ENCODE results near the gene CHST8. TPM values are rescaled to one million over a fixed set of nuclear protein-coding genes. Genes with fewer than 3 reads are reported as not detected.
A peak's percentile ranks its signal among the peaks of the same experiment; 100 is the strongest.
"Not testable (repeated sequence)": the region's sequence is repeated elsewhere in the genome, so short reads cannot be mapped to it uniquely, and the experiment has no call there.

The CHST8 gene, protein sequence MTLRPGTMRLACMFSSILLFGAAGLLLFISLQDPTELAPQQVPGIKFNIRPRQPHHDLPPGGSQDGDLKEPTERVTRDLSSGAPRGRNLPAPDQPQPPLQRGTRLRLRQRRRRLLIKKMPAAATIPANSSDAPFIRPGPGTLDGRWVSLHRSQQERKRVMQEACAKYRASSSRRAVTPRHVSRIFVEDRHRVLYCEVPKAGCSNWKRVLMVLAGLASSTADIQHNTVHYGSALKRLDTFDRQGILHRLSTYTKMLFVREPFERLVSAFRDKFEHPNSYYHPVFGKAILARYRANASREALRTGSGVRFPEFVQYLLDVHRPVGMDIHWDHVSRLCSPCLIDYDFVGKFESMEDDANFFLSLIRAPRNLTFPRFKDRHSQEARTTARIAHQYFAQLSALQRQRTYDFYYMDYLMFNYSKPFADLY
- not detected in 2 replicates for total RNA-seq (2014; rRNA removed; shearing (Covaris generic))

GRCh38 chr19:33621811-33622504 lies at the start of gene CHST8:
Gene CHST8, plus strand, starts transcription at chr19:33621953. Its CDS starts 67,309 bp downstream, at chr19:33689262.
- no peak for DNase-seq (ENCODE audit: low spot score)

- DNase-seq (ENCODE audit: low spot score): no peak
These were observed 48.8 kb upstream of the CHST8 start for GRCh38 chr19:33572929-33573328.

DNA sequence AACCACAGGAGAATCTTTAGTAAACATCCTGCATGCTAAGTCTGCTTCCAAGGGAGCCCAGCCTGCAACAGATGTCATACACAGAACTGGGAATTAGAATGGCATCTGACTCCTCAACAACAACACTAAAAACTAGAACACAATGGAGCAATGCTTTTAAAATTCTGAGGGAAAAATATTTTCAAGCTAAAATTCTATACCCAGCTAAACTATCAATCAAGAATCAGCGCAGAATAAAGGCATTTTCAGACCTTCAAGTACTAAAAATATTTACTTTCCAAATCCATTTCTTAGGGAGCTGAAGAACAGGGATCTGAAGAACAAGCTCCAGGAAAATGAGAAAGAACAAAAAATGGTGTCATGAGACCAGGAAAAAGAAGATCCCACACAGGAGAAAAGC lies 46.9 kb upstream of the CHST8 start:
- DNase-seq (ENCODE audit: low spot score): no peak

DNA sequence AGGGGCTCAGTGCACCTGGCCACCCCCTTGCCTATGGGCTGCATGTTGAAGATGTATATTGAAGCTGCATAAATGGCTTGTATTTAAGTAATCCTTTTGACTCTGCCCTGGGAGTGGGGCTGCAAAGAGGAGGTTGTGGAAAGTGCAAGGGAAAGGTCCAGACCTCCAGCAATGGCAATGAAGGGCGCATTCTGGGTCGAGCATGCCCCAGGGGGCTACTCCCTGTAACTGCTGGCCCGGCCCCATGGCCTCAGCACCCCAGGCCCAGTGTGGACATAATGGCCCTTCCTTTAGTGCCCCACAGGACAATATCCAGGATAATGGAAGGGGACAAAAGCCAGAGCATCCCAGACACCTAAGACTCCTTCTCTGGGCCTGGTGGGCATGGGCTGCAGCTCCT lies 43.1 kb upstream of the CHST8 start:
- no peak for DNase-seq (ENCODE audit: low spot score)

DNA sequence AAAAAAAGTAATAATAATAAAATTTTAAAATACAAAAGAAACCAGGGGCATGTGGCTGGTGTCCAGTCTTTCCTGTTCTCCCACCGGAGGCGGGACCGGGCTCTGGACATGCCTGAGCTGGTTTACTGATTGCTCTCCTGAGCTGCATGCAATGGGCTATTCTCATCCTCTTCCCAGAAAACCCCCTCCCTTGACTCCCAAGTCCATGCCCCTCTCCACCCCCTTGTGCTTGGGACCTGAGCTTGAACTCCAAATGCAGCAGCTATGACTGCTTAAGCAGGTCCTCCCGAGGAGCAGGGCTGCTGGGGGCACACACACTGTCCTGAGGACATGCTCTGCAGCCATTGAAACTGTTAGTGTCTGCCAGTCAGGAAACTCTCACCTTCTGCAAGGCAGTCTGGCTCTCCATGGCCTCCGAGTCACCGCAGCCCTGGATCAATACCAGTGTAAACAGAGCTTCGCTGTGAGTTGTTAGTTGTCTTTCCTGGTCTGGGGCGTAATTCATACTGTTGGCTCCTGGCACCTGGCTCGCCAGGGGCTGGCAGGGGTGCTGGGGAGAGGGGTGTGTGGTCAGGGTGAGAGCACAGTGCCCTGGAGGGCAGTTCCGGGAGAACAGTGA lies 41.6 kb upstream of the CHST8 start:
- peak; percentile 10 for DNase-seq (ENCODE audit: low spot score)

- DNase-seq (ENCODE audit: low spot score): no peak
These were observed 41.1 kb upstream of the CHST8 start for GRCh38 chr19:33580645-33581037.

DNA sequence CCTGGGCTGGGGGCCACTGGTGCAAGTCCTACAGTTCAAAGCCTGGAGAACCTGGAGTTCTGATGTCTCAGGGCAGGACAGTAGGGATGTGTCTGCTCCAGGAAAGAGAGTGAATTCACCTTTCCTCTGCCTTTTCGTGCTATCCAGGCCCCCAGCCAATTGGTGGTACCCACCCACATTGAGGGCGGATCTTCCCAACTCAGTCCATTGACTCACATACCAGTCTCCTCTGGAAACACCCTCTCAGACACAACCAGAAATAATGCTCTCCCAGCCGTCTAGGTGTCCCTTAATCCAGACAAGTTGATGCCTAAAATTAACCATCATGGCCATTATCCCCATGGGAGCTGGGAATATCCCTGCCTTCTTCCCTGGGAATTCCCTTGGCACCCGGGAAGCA lies 38.8 kb upstream of the CHST8 start:
- DNase-seq (ENCODE audit: low spot score): no peak

- no peak for DNase-seq (ENCODE audit: low spot score)
These were observed 34.6 kb upstream of the CHST8 start for GRCh38 chr19:33587150-33587549.

GRCh38 chr19:33590224-33590623 lies 31.5 kb upstream of the CHST8 start:
- DNase-seq (ENCODE audit: low spot score): no peak

- no peak for DNase-seq (ENCODE audit: low spot score)
These were observed 26.0 kb upstream of the CHST8 start for GRCh38 chr19:33595783-33596182.

GRCh38 chr19:33601583-33601982 lies 20.2 kb upstream of the CHST8 start:
- DNase-seq (ENCODE audit: low spot score): no peak

GRCh38 chr19:33602576-33603204 lies 19.1 kb upstream of the CHST8 start:
- no peak for DNase-seq (ENCODE audit: low spot score)

GRCh38 chr19:33603377-33603776 lies 18.4 kb upstream of the CHST8 start:
- no peak for DNase-seq (ENCODE audit: low spot score)

GRCh38 chr19:33604651-33605050 lies 17.1 kb upstream of the CHST8 start:
- DNase-seq (ENCODE audit: low spot score): no peak

DNA sequence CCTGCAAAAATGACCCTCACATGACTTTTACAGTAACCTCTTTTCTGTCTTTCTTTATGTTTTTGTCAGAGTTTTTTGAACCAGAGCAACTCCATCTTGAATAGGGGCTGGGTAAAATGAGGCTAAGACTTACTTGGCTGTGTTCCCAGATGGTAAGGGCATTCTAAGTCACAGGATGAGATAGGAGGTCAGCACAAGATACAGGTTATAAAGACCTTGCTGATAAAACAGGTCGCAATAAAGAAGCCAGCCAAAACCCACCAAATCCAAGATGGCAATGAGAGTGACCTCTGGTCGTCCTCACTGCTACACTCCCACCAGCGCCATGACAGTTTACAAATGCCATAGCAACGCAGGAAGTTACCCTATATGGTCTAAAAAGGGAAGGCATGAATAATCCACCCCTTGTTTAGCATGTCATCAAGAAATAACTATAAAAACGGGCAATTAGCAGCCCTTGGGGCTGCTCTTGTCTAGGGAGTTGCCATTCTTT lies 15.9 kb upstream of the CHST8 start:
- not testable (repeated sequence) for DNase-seq (ENCODE audit: low spot score)

DNA sequence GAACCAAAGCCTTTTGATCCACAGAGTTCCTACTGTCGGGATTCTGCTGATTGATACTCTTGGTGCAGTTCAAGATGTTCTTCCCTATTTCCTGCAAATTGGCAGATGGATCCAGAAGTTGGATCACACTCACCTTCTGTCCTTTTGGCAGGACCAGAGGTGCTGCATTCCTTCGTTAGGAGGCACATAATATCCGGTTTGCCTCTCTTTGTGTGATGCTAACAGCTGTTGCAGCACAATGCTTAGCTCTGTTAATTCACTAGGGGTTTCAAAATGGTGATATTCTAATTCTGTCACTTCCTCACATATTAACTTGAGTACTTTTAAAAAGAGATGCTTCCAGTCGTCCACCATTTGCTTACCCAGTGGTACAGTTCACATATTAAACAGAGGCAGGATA lies 15.2 kb upstream of the CHST8 start:
- DNase-seq (ENCODE audit: low spot score): no peak

DNA sequence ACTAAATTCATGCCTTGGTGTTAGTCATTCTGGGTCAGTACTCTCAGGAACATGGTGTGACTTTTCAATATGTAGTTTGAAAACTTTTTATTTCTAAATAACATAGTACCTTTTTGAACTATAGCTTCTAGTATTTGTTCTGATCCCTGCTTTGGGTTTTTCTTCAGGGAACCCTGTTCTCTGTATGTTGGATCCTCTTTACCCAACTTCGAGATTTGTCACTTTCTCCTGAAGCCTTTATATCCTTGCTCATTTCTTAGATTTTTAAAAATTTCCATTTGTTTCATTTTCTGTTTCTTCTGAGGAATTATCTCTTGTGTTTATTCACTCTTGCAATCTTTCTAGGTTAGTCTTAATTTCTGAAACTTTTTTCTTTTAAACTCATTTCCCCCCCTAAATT lies 12.4 kb upstream of the CHST8 start:
- no peak for DNase-seq (ENCODE audit: low spot score)

DNA sequence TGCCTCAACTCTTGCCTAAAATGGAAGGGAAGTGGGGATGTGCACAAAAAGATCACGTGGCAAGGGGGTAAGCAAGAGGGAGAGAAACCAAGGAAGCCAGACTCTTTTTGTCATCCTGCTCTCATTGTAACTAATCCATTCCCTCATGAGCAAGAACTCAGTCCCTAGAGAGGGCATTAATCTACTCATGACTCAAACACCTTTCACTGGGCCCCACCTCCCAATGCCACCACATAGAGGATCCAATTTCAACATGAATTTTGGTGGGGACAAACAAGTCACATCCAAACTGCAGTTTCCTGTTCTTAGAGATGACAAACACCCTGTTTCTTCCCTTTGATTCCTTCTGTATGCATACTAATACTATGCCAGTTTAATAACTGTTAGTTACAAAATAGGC lies 11.2 kb upstream of the CHST8 start:
- no peak for DNase-seq (ENCODE audit: low spot score)

DNA sequence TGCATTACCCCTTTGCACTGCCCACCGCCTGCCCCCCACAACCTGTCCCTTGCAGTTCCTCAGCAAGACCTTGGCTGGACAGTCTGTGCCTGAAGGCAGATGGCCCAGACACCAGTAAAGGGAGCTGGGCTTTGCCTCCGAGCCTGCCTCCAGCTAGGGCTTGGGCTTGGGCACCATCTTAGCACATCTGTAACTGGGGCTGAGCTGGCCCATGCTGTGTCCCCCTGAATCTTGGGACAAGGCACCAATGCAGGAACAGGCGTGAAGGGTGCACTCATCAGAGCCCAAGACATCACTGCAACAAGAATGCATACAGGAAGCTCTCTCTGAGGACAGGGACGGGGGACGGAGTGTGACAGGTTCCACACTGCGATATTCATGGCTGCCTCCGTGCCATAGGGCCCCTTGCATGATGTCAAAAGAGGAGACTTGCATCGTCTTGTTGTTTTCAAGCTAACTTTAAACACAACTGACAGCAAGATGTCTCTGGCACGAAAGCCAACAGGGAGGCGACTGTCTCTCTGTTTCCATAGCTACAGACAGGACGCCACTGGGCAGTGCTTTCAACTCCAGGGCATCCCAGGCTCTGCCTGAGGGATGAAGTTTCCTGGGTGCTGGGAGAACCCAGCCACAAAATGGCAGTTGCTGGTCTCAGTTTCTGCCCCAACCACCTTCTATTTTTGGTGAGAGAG lies 8.7 kb upstream of the CHST8 start:
- DNase-seq (ENCODE audit: low spot score): no peak

- DNase-seq (ENCODE audit: low spot score): no peak
These were observed 8.1 kb upstream of the CHST8 start for GRCh38 chr19:33613620-33614000.

- no peak for DNase-seq (ENCODE audit: low spot score)
These were observed 5.4 kb upstream of the CHST8 start for GRCh38 chr19:33616346-33616745.
